ENCODE results near the gene SIGLEC14.

SIGLEC14 gene

GRCh38 chr19:51627491-51628138 is 19.0 kb downstream of the SIGLEC14 start:
- Mint-ChIP-seq H3K4me1 (ENCODE audit: low read depth in 2 of 2) (no peaks in the 10 kb centered on the region), H3K9me3 (no peaks in the 10 kb centered on the region), H3K4me3 (no peak overlapping the region), H3K27me3 (peaks cover 17 to 70% of the 10 kb centered on the region in 2 donors), H3K27ac (peak overlapping the region in 1 of 2 donors; percentile 46), H3K36me3 (ENCODE audit: insufficient read depth) (no peaks in the 10 kb centered on the region)
- DNase-seq: no peak
- ATAC-seq (replicated peaks): no peak

DNA sequence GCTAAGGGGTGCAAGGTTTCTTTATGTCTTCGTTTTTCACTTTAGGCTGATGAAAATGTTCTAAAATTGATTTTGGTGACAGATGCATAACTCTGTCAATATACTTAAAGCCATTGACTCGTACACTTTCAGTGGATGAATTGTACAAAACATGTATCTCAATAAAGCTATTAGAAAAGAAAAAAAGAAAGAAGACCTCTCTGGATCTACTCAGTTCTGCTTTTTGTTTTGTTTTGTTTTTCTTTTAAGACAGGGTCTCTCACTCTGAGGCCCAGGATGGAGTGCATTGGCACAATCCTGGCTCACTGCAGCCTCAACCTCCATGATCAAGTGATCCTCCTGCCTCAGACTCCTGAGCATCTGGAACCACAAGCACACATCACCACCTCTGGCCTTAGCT is 19.9 kb downstream of the SIGLEC14 start:
- no peak for ATAC-seq (replicated peaks)
- no peak overlapping the region for H3K27ac Mint-ChIP-seq
- no peaks in the 10 kb centered on the region for H3K4me1 Mint-ChIP-seq (ENCODE audit: low read depth in 2 of 2)
- no peaks in the 10 kb centered on the region for H3K36me3 Mint-ChIP-seq (ENCODE audit: insufficient read depth)
- no peaks in the 10 kb centered on the region for H3K9me3 Mint-ChIP-seq
- H3K4me3 Mint-ChIP-seq: no peak overlapping the region
- peaks cover 17 to 61% of the 10 kb centered on the region in 2 donors for H3K27me3 Mint-ChIP-seq
- no peak for DNase-seq

DNA sequence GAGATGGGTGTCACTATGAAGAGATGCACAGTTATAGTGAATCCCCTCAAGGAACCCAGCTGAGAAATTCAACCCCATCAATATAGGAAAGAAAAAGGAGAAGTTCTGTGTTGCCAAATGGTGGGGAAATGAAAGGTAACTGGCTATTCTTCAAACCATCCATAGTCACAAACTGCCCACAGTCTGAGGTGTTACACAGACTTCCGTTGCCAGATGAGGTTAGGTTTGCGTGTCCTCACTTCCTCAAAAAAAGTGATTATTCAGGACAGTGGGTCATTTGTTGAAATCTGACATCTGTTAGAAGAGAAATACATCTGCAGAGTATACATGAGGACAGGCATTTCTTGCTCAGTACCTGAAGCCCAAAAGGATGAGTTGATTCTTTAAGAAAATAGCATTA is 25.4 kb downstream of the SIGLEC14 start:
- H3K36me3 Mint-ChIP-seq (ENCODE audit: insufficient read depth): no peaks in the 10 kb centered on the region
- ATAC-seq (replicated peaks): no peak
- H3K9me3 Mint-ChIP-seq: no peaks in the 10 kb centered on the region
- no peaks in the 10 kb centered on the region for H3K4me1 Mint-ChIP-seq (ENCODE audit: low read depth in 2 of 2)
- DNase-seq: no peak
- H3K27me3 Mint-ChIP-seq: peaks cover 4 to 29% of the 10 kb centered on the region in 2 donors
- no peak overlapping the region for H3K4me3 Mint-ChIP-seq
- H3K27ac Mint-ChIP-seq: no peak overlapping the region

- no peaks in the 10 kb centered on the region for H3K4me1 Mint-ChIP-seq (ENCODE audit: low read depth in 2 of 2)
- ATAC-seq (replicated peaks): no peak
- H3K27me3 Mint-ChIP-seq: peaks cover 35 to 57% of the 10 kb centered on the region in 2 donors
- H3K4me3 Mint-ChIP-seq: no peak overlapping the region
- DNase-seq: no peak
- no peaks in the 10 kb centered on the region for H3K36me3 Mint-ChIP-seq (ENCODE audit: insufficient read depth)
- no peak overlapping the region for H3K27ac Mint-ChIP-seq
- peaks cover 0 to 6% of the 10 kb centered on the region in 2 donors for H3K9me3 Mint-ChIP-seq
Observed at GRCh38 chr19:51615991-51616390, 30.6 kb downstream of the SIGLEC14 start.

DNA sequence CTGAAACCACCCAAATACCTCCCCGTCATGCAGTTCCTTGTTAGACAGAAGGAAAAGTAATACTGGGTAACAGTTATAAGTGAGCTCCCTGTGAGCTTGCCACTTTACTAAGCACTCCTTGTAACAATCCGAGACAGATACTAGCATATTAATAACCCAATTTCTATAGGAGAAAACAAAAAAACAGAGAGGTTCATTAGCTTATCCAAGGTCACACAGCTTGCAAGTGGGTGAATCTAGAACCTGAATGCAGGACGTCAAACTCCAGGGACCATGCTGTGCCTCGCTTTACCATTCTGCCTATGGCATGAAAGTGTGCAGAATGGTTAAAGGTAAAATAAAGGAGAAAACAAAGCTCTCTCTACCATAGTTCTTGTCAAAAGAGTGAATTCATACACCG is 31.8 kb downstream of the SIGLEC14 start:
- H3K27me3 Mint-ChIP-seq: peaks cover 36 to 63% of the 10 kb centered on the region in 2 donors
- no peak for ATAC-seq (replicated peaks)
- peaks cover 0 to 6% of the 10 kb centered on the region in 2 donors for H3K9me3 Mint-ChIP-seq
- no peak overlapping the region for H3K27ac Mint-ChIP-seq
- no peak for DNase-seq
- H3K36me3 Mint-ChIP-seq (ENCODE audit: insufficient read depth): no peaks in the 10 kb centered on the region
- no peak overlapping the region for H3K4me3 Mint-ChIP-seq
- no peaks in the 10 kb centered on the region for H3K4me1 Mint-ChIP-seq (ENCODE audit: low read depth in 2 of 2)

- no peak for DNase-seq
- peaks cover 29 to 72% of the 10 kb centered on the region in 2 donors for H3K27me3 Mint-ChIP-seq
- no peak overlapping the region for H3K4me3 Mint-ChIP-seq
- H3K27ac Mint-ChIP-seq: no peak overlapping the region
- peaks cover 0 to 6% of the 10 kb centered on the region in 2 donors for H3K9me3 Mint-ChIP-seq
- no peaks in the 10 kb centered on the region for H3K36me3 Mint-ChIP-seq (ENCODE audit: insufficient read depth)
- no peak for ATAC-seq (replicated peaks)
- peaks cover 0 to 8% of the 10 kb centered on the region in 2 donors for H3K4me1 Mint-ChIP-seq (ENCODE audit: low read depth in 2 of 2)
Observed at GRCh38 chr19:51610576-51610975, 36.0 kb downstream of the SIGLEC14 start.

DNA sequence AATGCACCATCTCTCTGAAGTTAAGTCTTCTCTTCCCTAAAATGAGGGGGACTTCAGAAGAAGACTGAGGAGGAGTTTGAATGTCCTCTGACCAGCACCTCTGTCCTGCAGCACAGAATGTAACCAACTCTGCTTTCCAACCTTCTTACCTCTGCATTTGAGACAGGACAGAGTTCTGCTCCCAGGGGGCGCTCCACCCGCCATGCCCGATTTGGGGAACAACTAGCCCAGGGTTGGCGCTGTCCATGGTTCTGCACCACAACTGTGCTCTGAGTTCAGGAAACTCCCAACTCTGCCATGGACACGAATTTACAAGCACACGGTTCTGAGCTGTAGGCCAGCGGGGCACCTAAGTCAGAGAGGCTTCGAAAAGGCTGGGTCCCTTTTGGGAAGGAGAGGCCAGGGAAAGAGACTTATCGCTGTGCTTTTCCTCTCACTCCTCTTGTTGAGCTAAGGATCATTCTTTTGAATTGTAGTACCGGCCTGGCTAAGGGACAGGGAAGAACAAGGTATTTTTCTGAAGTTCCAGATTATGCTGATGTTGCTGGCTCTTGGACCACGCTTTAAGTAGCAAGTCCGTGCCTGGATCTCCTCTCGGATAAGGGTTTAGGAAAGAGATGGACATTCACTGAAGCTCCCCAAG is 38.6 kb downstream of the SIGLEC14 start:
- Mint-ChIP-seq H3K9me3 (peaks cover 5 to 6% of the 10 kb centered on the region in 2 donors), H3K36me3 (ENCODE audit: insufficient read depth) (no peaks in the 10 kb centered on the region), H3K4me3 (no peak overlapping the region), H3K27me3 (peaks cover 19 to 62% of the 10 kb centered on the region in 2 donors), H3K4me1 (ENCODE audit: low read depth in 2 of 2) (peaks cover 0 to 8% of the 10 kb centered on the region in 2 donors), H3K27ac (no peak overlapping the region)
- no peak for ATAC-seq (replicated peaks)
- peak; percentile 17 to 23 (median 18) for DNase-seq

- H3K4me3 Mint-ChIP-seq: no peak overlapping the region
- peaks cover 9 to 62% of the 10 kb centered on the region in 2 donors for H3K27me3 Mint-ChIP-seq
- ATAC-seq (replicated peaks) (peak; percentile 66), DNase-seq (no peak)
- peaks cover 0 to 12% of the 10 kb centered on the region in 2 donors for H3K4me1 Mint-ChIP-seq (ENCODE audit: low read depth in 2 of 2)
- no peak overlapping the region for H3K27ac Mint-ChIP-seq
- H3K9me3 Mint-ChIP-seq: peaks cover 0 to 7% of the 10 kb centered on the region in 2 donors
- no peaks in the 10 kb centered on the region for H3K36me3 Mint-ChIP-seq (ENCODE audit: insufficient read depth)
Observed at GRCh38 chr19:51607077-51607476, 39.5 kb downstream of the SIGLEC14 start.

- DNase-seq: no peak
- Mint-ChIP-seq H3K27ac (peak overlapping the region in 1 of 2 donors; percentile 73), H3K9me3 (peaks cover 0 to 7% of the 10 kb centered on the region in 2 donors), H3K4me1 (ENCODE audit: low read depth in 2 of 2) (peaks cover 2 to 9% of the 10 kb centered on the region in 2 donors), H3K36me3 (ENCODE audit: insufficient read depth) (no peaks in the 10 kb centered on the region), H3K4me3 (peak overlapping the region in 1 of 2 donors; percentile 54), H3K27me3 (peaks cover 0 to 69% of the 10 kb centered on the region in 2 donors)
- no peak for ATAC-seq (replicated peaks)
Observed at GRCh38 chr19:51602189-51602854, 44.3 kb downstream of the SIGLEC14 start.

GRCh38 chr19:51600940-51601580 is 45.6 kb downstream of the SIGLEC14 start:
- ATAC-seq (replicated peaks) (peak; percentile 61), DNase-seq (peak in 1 of 3 experiments; percentile 28)
- Mint-ChIP-seq H3K27ac (peak overlapping the region in 1 of 2 donors; percentile 80), H3K9me3 (peaks cover 0 to 7% of the 10 kb centered on the region in 2 donors), H3K4me1 (ENCODE audit: low read depth in 2 of 2) (peaks cover 2 to 4% of the 10 kb centered on the region in 2 donors), H3K4me3 (peak overlapping the region; percentile 40 to 76), H3K27me3 (peaks cover 0 to 71% of the 10 kb centered on the region in 2 donors), H3K36me3 (ENCODE audit: insufficient read depth) (no peaks in the 10 kb centered on the region)

- no peak overlapping the region for H3K27ac Mint-ChIP-seq
- DNase-seq: no peak
- H3K9me3 Mint-ChIP-seq: peaks cover 0 to 21% of the 10 kb centered on the region in 2 donors
- peaks cover 5% of the 10 kb centered on the region for H3K36me3 Mint-ChIP-seq (ENCODE audit: insufficient read depth)
- H3K27me3 Mint-ChIP-seq: peaks cover 0 to 65% of the 10 kb centered on the region in 2 donors
- ATAC-seq (replicated peaks): no peak
- H3K4me3 Mint-ChIP-seq: no peak overlapping the region
- H3K4me1 Mint-ChIP-seq (ENCODE audit: low read depth in 2 of 2): peaks cover 10 to 15% of the 10 kb centered on the region in 2 donors
Observed at GRCh38 chr19:51599084-51599483, 47.5 kb downstream of the SIGLEC14 start.

DNA sequence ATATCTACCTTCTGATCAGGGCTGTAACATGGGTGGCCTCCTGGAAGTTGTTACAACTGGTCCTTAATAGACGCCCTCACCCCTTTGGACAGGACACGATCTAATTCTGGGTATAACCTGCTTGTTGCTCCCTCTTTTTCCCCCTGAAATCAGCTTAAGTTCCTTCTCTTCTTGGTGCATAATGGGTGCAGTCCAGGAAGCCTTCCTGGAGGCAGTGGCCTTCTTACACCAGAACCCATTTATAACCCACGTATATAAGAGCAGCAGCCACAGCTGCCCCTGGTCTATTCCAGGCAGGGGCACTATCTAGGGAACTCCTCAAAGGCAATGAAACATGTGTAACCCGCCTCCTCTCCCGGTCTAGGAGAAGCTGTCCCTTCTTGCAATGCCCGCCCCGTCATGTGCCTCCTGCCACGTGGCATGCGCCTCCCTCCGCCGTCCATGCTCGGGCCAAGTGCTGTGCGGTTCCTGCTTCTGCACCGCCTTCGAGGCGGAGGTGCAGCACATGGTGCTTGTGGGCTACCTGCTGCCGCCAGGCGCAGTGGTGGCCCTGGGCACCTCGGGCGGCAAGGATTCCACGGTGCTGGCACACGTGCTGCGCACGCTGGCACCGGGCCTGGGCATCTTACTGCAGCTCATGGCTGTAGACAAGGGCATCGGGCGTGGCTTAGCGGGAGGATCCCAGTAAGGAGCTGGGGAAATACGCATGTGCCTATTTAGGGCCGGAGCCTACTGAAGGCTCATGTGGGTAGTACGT is 48.3 kb downstream of the SIGLEC14 start:
- Mint-ChIP-seq H3K9me3 (peaks cover 0 to 19% of the 10 kb centered on the region in 2 donors), H3K27ac (no peak overlapping the region), H3K4me1 (ENCODE audit: low read depth in 2 of 2) (peaks cover 15 to 22% of the 10 kb centered on the region in 2 donors), H3K4me3 (no peak overlapping the region), H3K36me3 (ENCODE audit: insufficient read depth) (peaks cover 5% of the 10 kb centered on the region), H3K27me3 (peaks cover 0 to 62% of the 10 kb centered on the region in 2 donors)
- ATAC-seq (replicated peaks) (no peak), DNase-seq (no peak)

Measured in effector memory CD8-positive, alpha-beta T cell (primary cell).